Measurements from ENCODE around the gene VLDLR.

- no peak for TF ChIP-seq POLR2A (IDR thresholded peaks at IDR 0.05)
- no peak for TF ChIP-seq EP300 (IDR thresholded peaks at IDR 0.05)
- no peak for TF ChIP-seq POLR2AphosphoS5 (IDR thresholded peaks at IDR 0.05)
Measured at GRCh38 chr9:2641033-2641432, 19.4 kb downstream of the VLDLR start.
